GM18868 (cell line): Measurements from ENCODE around the gene HERC2.
"Not testable (repeated sequence)": the region's sequence is repeated elsewhere in the genome, so short reads cannot be mapped to it uniquely, and the experiment has no call there.

Experiments
- ATAC-seq: cut with Tn5 transposase; IDR thresholded peaks from one replicate; pipeline ENCODE4 v1.9.1; 2021; ENCODE audit warnings: mild to moderate bottlenecking, moderate library complexity; ENCODE audit not compliant: unreplicated experiment

The HERC2 gene

DNA sequence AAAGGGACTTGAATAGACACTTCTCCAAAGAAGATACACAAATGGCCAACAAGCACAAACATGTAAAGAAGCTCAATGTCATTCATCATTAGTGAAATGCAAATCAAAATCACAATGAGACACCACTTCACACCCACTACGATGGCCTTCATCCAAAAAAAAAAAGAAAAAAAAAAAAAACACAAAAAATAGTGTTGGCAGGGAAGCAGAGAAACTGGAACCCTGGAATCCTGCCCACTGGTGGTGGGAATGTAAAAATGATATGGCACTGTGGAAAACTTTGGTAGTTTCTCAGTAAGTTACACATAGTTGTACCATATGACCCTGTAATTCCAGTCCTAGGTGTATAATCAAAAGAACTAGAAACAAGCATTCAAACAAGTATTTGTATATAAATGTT lies 94.7 kb downstream of the HERC2 start:
- not testable (repeated sequence) for ATAC-seq

DNA sequence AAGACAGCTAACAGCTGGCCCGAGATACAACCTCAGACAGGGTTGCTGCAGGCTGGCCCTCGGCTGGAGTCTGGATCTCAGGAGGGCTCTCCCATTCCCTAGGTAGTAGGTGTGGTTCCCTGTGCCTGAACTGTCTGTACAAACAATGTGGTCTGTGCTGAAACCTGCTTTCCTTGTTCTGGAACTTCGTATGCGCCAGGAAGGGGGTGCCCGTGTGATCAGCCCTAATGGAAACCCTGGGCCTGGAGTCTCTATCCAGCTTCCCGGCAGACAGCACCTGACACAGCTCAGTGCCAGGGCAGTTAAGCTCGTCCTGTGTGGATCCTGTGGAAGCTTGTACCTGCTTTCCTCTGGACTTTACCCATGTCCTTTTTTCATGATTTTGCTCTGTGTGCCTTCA lies 99.4 kb downstream of the HERC2 start:
- ATAC-seq: not testable (repeated sequence)

GRCh38 chr15:28221696-28222095 lies 100.3 kb downstream of the HERC2 start:
- ATAC-seq: not testable (repeated sequence)

GRCh38 chr15:28219116-28219515 lies 102.9 kb downstream of the HERC2 start:
- no peak for ATAC-seq

DNA sequence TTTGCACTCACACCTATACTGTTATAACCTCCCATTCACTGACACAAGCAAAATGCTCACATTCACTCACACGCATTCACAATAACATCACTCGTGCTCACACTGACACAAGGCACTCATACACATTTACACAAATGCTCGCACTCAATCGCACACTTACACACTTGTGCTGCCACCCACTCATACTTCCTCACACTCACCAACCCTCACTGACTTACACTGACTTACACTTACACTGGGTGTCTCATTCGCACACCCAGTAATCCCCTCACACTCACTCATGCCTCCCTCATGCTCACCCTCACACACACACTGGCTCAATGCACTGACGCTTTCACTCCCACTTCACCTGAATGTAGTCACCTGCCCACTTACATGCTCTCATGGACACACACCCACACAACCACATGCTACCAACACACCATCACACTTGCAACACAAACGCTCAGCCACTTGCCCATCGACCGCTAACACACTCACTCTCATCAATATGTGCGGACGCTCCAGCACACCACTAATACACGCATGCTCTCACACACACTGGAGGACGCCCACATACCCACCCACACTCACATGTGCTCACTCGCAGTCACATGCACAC lies 104.9 kb downstream of the HERC2 start:
- ATAC-seq: not testable (repeated sequence)

DNA sequence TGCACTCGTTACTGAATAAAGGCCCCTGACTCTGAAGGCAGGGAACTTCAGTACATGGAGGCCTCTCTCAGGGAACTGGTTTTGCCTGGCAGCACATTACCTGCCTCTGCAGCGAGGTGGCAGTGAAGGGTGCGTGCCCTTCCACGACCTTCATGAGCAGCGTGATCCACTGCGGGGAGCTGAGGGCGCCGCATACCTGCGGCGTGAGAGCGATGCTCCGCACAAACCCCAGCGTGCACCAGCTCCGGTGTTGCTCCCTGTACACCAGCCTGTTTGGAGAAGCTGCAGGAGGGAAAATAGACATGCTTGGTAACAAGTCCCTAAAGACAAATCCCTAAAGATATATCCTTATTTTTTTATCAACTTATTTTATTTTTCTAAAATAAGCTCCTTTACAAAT lies 106.5 kb downstream of the HERC2 start:
- ATAC-seq: not testable (repeated sequence)

- not testable (repeated sequence) for ATAC-seq
These were observed 107.8 kb downstream of the HERC2 start for GRCh38 chr15:28214006-28214790.

- ATAC-seq: not testable (repeated sequence)
These were observed 108.6 kb downstream of the HERC2 start for GRCh38 chr15:28213393-28213792.

GRCh38 chr15:28208583-28208982 lies 113.4 kb downstream of the HERC2 start:
- no peak for ATAC-seq

- not testable (repeated sequence) for ATAC-seq
These were observed 116.3 kb downstream of the HERC2 start for GRCh38 chr15:28205640-28206039.

- ATAC-seq: peak; percentile 85
These were observed 118.7 kb downstream of the HERC2 start for GRCh38 chr15:28203055-28203828.

- ATAC-seq: not testable (repeated sequence)
These were observed 119.9 kb downstream of the HERC2 start for GRCh38 chr15:28202124-28202523.

DNA sequence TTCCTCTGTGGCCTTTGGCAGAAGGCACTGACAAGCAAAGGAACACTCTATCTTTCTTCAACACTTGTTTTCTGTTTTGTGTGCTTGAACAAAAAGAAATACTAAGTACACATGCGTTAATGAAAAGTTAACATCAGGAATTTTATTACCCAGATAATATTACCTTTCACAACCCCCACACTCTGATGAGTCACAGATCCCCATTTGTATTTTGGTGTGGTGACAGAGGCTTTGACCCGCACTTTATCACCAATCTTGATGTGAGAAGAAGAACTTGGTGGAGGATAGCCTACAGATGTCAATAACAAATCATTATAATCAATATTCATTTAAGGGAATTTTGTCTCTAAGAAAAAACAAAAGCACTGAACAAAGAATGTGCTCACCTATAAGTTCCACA lies 123.8 kb downstream of the HERC2 start:
- ATAC-seq: not testable (repeated sequence)

DNA sequence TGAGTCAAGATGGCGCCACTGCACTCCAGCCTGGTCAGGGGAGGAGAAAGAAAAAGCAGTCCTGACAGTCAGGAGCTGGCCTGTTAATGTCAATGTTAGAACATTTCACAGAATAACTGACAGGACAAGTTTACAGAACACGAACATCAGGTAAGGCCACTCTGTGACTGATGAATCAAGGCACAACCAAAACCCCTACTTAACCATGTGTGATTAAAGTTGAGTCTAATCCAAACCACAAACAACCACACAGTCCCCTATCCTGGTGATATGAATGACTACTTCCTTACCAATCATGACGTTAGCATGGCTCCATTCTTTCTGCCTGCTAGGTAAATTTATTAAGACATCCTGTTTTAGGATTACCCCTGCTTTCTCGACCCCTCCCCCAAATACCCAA lies 124.3 kb downstream of the HERC2 start:
- not testable (repeated sequence) for ATAC-seq

DNA sequence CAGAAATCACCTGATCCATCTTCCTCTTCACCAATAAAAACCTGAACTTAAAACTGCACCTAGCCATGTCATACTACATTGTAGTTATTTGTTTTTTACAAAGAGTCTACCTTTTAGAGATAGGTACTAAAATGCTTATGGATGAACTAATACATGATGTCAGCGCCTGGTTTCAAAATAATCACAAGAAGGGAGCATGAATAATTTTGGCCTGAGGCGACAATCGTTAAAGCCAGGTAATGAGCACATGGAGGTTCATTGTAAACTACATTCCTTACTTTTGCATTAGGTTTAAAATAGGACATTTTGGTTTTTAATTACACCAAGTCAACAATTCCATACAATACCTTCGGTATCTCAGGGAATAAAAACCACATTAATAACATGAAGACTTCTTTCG lies 125.4 kb downstream of the HERC2 start:
- ATAC-seq: not testable (repeated sequence)

DNA sequence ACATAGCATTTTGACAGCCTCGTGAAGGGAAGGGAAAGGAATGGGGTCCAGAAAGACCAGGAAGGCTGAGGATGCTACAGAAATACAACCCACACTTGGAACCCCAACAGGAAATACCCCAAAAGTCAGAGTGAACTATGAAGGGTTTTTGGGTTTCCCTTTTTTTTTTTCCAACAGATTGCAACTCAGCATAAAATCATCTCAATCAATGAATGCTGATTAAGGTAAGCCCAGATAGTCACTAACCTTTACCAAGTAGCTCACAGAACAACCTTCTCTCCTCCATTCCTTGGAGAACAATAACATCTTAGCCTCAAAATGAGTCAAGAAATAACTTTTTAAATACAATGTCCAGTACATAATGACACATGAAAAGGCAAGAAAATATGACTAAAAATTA lies 129.2 kb downstream of the HERC2 start:
- no peak for ATAC-seq

DNA sequence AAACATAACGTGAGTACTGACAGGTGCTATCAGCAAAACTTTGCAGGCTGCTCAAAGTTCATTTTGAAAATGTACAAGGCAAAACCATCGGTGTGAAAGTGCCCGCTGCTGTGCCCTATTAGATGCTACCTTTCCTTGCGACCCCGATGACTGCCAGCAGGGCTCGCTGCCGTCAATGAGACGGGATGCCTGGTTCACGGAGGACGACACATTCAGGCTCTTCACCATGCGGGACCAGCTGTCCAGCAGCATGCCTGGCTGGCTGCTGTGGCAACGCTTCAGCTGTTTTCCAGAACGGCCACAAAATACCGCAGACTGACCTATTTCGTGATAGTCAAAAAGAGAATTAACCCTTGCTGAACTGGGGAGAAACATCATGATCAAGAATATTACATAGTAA lies 130.1 kb downstream of the HERC2 start:
- no peak for ATAC-seq

GRCh38 chr15:28190391-28191174 lies 131.4 kb downstream of the HERC2 start:
- no peak for ATAC-seq

DNA sequence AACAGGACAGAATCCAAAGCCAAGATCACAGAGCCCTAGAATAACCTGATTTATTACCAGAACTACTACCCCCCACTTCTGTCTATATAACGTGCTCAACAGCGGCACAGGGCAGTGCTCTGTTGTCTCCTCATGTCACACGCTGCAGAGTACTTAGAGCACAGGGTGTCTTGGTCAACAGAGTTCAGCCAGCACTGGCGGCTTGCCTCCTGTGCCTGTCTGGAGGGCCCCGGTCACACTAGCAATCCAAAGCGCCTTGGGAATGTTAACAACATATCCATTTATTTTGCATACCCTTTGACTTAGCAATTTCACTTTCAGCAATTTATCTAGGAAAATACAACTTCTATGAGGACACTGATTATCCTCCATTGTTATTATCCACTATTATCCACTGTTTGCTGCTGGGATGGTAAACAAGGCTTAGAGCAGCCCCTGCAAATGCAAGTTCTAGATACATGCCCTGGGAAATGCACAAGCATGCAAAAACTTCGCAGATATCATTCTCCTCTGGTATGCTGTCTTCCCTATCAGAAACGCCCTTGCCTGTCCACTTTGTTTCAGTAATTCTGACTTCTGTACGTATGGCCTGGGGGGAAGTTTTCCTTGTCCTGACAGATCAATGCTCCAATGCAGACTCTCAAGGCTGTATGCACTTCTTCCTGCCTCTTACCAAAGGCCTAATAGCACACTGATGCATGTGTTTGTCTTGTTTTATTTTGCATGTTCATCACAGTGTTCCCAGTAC lies 136.7 kb downstream of the HERC2 start:
- ATAC-seq: no peak

DNA sequence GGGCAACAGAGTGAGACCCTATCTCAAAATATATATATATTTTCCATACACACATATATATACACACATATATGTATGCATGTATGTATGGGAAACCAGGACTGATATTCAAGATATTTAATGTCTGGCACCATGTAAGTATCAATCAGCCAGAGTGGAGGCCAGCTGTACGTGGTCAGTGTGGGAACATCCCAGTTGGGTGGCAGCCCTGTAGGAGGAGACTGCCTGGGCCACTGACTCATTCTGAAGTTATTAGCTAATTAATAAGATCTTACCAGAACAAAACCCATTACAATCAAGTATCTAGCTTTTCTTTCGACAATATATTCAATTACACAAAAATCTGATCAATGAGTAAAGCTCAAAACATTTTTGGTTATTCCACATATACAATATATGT lies 137.8 kb downstream of the HERC2 start:
- no peak for ATAC-seq
